Measurements from ENCODE around the gene GAMT.

Gene GAMT

DNA sequence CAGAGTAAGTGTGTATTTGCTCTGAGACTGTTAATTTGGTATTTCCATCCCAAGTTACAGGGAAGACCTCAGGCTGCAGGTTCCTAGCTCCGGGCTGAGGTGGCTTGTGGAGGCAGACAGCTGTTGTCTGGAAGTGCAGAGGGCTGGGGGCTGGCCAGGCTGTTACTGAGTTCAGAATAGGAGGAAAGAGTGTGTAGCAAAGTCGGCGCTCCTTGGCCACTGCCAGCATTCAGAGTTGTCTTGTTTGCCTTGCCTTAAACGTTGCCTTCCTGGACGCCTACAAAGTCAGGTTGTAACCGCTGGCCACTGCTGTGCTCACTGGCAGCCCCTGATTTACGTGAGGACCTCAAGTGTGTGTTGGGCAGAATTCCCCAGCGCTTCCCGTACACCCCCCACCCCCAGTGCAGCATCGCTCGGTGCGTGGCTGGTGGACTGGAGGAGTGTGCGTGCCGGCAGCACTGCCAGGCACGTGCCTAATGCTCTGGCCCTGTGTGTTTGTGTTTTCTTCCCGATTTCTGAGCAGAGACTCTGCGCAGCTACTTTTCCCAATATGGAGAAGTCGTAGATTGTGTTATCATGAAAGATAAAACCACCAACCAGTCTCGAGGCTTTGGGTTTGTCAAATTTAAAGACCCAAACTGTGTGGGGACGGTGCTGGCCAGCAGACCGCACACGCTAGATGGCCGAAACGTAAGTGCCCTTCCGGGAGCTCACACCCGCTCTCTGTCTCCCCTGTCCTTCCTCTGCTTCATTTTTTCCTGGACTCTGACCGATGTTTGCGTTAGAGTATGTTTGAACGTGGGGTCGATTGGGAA lies 16.5 kb upstream of the GAMT start:
- DNase-seq: no peak

DNA sequence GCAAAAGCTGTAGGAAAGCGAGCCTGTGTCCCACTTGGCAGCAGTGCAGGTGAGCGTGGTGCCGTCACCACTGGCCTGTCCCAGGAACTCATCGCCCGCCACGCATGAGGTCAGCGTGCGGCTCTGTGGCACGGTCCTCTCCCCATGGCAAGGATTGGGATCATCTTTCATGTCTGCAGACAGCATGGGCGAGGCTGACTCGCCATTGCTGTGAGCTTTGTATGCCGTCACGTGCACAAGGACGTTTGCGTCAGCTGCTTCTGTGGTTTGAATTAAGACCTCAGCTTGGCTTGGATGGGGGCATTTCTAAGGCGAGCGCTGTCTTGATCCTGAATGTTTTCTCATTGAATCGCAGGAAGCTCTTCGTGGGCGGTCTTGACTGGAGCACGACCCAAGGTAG lies 15.8 kb upstream of the GAMT start:
- DNase-seq: no peak

DNA sequence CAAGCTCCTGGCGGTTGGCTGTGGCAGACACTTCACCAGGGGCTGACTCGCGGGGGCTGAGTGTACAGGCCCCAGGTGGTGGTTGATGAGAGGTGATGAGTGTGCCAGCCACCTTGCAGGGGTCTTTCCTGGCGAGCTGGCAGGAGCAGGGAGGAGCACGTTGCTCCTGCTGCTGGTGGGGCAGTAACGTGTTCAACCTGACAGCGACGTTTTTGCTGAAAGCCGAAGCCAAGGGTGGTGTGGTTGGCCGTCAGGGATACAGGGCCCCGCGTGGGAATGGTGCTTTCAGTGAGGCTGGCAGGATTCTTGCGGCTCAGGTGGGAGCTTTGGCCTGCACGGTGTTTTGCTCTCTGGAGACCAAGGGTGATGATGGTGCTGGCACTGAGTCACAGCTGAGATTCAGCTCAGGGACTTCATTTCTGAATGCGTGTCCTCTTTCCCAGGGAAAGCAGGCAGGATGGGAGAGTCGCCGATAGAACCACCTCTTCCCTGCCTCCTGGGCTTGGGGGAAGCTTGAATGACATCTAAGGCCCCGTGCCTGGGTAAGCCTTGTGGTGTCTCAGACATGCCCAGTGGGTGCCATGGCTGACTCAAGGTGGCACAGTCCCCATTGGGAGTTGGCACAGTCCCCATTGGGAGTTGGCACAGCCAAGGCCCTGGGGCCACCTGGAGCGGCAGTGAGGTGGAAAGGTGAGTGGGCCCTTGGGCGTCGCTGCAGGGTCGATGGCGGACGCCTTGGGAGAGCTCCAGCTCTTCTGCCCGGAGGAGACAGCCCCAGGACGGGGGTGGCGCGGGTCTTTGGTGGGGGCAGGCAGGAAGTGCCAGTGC lies 14.9 kb upstream of the GAMT start:
- no peak for DNase-seq

DNA sequence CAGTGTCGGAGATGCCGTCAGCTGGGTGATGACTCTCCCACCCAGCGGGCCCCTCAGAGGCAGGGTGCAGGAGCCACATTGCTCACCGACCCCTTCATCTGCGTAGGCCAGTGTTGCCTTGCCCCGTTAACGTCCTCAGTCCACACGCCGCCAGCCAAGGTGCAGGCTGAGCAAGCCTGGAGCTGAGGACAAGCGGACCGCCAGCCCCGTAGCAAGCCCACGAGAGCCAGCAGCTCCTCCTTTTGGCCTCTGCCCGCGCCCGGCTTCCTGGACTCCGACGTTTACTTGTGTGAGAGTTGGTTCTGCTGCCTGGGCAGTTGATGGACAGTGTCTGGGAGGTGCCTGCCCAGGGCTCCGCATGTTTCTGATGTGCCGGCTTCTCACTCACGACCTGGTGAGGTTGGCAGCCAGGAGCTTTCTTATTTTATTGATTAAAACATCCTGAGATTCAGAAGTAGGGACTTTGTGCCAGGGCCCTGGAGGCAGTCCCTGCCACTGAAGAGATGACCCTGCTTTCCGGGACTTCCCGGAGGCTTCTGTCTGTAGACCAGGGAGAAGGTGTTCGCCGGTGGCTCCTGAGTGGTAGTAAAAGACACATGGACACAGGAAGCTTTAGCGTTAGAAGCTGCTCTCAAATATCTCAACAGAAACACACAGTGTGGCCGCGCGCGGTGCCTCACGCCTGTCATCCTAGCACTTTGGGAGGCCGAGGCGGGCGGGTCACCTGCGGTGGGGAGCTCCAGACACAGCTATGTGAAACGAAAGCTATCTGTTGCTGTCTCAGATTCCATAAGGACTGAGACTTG lies 11.9 kb upstream of the GAMT start:
- no peak for DNase-seq

DNA sequence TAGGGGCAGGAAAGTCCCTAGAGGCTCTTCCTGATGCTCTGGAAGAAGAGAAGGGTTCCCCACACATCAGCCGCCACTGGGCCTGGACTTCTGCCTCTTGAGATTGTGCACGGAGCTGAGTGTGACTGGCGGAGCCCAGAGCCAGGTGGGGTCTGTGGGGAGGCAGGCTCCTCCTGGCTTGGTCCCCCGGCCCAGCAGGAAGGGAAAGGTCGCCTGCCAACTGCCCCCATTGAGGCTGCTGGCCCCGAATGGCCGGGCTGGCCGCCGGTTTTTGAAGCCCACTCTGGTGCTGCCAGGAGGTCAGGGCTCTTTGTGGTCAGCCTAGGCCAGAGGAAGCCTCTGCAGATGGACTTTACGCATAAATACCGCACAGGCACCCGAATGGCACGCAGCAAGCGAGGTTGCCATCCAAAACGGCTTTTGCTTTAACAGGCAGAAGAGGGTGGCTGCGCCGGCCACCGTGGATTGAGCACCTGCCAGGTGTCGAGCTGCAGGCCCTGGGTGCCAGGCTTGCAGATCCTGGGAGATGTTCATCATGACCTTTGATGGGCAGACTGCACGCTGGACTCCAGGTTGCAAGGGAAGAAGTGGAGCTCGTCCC lies 11.1 kb upstream of the GAMT start:
- DNase-seq: no peak

DNA sequence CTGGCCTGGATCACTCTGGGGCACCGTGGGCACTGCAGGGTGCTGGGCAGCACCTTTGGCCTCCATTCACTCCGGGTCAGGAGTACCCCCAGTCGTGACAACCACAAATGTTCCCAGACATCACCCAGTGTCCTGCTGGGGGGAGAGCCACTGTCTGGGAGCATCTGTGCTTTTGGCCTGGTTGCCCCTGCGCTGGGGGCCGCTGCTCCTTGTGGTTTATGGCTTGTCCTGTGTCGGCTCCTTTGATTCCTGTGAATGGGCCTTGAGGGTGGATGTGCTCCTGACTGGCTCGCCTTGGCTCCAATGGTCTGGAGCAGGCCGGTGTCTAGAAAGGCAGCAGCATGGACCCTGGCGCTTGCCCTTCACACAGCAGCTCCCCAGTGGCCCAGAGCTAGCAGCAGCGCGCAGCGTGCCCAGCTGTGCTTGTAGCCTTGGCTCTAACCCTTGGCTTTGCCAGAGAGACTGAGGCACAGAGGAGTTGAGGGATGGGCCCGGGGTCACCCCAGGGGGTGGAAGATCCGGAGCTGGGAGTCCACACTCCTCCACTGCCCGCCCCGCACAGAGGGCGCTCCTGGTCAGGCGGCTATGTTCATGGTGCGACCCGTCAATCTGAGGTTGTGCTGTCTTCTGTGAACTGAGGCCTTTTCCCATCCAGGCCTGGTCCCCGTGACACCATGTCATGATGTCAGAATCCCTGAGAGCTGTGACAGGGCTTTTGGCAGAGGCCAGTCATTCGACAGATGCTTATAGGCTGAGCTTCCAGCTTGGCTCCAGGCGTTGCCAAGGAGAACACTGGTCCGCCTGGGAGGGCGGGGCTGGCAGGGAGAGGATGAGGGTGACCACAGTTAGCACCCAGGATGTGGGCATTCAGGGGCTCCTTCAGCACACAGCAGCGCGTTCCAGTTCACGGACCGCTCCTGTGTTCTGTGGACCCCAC lies 10.2 kb upstream of the GAMT start:
- DNase-seq: peak; percentile 49

DNA sequence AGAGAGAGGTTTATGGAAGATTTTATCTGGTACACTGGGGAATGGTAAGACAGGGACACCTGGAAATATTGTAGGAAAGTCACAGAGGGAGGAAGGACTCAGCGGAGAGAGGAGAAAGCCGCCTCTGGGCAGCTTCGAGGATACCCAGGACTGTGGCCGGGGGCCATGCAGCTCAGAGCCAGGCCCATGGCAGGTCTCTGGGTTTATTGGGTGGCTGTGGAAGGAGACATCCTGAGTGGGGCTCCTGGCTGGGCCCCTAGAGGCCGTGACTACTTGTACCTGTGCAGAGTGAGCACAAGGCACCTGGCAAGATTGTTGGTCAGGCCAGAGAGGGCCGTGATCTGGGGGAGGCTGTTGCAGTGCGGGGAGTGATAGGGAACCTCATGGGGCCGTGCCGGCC lies 9.4 kb upstream of the GAMT start:
- no peak for DNase-seq

DNA sequence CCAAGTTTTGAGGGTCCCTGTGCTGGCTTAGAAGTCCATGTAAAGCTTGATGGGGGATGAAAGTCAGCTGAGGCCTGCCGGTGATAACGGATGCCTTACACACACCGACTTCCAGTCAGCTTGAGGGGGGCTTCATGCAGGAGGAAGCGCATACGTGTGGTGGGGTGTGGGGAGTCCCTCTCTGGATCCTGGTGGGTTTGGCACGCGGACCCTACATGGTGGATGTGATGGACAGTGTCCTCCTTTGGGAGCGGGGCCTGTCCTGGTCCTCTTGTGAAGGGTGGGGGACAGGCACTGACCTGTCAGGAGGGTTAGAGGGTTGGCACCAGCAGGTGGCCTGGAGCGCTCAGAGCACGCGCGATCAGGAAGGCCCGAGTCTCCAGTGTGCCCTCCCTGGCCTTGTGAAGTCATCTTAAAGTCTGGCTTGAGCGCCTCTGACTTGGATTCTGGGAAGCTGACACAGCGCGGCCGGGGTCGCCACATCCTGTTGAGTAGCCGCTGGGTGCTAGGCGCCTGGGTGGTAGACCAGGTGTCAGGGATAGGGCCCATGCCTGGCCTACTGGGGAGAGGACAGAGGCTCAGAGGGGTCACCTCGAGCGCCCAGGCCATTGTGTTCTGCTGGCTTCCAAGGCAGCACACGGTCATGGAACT lies 8.9 kb upstream of the GAMT start:
- no peak for DNase-seq

DNA sequence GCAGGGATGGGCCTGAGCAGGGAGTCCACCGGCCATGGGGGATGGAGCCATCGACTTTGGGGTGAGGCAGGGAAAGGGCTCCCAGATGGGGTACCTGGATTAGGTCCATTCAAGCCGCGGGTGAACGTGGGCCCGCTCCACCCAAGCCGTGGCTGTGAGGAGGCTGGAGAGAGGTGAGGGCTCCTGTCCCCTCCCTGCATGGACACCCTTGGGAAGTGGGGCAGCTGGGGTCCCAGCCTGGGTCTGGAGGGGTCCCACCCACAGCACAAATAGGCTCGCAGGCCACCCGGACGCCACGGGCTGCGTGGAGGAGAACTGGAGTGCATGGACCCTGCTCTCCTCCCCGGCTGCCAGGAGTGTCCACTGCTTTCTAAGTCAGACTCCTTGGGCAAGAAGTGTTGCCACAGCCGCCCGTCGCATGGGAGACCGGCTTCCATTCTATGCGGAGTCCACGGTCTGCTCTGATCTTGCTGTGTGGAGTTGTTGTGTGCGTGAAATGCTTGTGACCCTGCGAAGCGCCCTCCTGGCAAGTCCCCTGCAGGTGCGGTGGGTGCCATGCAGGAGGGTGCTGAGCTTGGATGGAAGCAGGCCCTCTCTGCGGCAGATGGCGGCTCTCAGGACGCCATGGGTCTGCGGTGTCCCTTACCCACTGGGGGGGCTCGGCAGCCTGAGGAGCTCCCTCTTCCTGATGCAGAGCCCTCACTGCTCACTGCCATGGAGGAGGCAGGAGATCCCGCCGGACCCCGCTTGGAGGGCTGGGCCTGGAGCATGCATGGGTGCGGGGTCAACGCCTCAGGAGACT lies 8.1 kb upstream of the GAMT start:
- no peak for DNase-seq

DNA sequence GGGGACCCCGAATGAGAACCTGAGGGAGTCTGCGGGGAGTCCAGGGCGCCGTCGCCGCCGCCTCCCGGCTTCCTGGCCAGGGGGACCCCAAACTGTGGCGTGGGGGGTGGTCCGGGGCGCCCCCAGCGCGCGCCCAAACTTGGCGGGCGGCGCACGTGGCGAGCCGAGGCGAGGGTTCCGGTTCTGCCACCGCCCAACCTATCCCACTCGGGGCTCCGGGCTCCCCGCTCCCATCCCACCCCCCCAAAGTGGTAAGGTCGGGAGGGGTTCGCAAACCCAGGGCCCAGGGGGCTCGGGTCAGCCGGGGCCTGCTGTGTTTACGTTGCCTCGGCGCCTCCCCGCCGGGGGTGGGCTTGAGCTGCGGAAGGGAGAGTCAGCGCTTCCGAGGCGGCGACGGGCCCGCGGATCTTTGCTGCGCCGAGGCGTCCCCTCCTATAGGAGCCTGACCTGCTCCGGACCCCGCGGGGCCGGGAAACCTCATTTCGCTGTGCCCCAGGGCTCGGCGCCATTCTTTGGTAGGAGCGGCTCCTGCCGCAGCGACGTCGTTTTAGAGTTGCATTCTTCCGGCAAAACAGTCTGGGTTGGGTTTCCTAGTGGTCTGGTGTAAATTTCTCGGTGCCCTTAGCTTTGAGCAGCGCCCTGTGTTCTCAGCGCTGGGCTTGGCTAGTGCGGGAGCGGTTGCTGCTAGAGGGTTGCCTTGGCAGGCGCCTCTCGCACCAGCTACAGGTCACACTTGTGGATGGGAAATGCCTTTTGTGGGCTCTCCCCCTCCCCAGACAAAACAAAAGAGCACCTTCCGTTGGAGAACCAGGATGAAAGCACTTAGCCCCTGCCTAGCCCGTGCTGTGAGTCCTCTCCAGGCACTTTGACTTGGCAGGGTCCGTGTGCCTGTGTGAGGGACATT lies 7.2 kb upstream of the GAMT start:
- peak; percentile 72 for DNase-seq

DNA sequence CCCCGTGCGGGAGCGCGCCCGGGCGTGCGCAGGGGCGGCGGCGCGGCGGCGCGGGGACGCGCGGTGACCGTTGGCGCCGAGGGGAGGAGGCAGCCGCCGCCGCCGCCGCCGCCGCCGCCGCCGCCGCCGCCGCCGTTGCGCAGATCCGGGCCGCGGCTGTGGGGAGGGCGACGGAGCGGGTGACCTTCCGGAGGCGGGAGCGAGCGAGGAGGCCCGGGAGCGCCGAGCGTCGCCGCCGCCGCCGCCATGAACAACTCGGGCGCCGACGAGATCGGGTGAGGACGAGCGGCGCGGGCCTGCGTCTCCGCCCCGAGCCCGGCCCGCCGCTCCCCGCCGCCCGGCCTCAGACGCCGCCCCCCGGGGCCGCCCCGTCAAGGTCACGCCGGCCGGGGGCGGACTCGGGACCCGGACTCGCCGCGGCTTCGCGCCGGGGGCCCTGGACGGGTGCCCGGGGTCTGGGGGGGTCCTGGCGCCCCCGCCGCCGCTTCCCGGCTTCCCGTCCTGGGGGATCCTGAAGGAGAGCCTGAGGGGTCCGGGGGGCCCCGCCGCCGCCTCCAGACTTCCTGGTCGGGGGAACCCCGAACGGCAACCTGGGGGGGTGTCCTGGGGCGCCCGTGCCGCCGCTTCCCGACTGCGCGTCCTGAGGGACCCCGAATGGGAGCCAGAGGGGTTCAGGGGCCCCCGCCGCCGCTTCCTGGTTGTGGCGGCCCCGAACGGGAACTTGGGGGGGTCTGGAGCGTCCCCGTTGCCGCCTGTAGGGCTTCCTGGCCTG lies 6.4 kb upstream of the GAMT start, which contains the start of gene DAZAP1:
TSS of gene DAZAP1 (plus strand) at position 59 of the 772 bp plus-strand sequence. CDS start at position 247, 188 bp downstream.
- peak; percentile 38 for DNase-seq

DNA sequence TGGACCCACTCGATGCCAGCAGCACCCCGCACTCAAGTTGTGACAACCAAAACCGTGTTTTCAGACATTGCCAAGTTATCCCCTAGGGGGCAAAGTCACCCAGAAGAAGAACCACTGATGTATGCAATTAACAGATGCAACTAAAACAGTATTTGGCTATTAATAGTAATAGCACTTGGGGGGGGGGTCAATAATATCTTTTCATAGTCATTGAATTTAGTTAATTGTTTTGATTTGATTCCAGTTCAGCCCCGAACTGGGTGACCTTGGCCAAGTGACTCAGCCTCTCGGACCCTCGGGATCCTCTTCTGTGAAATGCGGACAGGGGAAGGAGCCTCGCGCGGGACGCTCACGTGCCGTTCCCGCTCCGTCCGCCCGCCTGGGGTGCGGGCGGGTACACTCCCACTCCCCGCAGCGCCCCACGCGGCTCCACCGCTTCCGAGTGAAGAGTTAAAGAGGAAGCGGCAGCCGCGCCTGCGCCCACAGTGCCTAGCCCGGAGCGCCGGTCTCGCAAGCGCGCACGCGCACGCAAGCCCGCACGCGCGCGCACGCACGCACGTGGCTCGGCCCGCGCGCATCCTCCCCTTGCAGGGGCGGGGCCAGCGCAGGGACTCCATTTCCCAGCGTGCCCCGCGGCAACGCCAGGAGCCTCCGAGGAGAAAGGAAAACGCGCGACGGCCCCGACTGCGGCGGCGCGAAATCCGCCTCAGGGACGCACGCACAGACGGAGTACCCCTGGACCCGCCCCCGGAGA lies 5.6 kb upstream of the GAMT start:
- DNase-seq: peak; percentile 100

DNA sequence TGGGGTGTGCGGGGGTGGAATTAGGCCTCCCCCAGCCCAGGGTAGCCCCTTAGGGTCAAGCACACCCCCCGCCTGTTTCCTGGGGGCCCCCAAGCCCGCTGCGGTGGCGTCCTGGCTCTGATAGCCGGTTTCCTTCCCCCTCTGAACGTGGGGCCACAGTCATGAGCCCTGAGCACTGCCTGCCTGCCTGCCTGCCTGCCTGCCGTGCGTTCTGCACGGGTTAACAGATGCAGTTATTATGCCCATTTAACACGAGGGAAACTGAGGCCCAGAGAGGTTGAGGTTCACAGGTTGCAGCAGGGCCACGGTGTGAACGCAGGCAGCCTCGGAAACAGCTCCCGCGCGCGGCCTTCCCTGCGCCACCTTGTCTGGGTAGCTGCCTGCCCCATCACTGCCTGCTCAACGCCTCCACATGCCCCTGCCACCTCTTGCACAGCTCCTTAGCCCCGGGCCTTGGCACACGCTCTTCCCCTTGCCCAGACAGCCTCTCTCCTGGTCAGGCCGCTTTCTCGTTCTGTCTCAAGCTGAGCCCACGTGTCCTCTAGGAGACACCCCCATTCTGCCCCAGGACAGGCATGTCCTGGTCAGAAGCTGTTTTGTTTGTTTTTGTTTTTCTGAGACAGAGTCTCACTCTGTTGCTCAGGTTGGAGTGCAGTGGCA lies 1.2 kb upstream of the GAMT start:
- DNase-seq: no peak

DNA sequence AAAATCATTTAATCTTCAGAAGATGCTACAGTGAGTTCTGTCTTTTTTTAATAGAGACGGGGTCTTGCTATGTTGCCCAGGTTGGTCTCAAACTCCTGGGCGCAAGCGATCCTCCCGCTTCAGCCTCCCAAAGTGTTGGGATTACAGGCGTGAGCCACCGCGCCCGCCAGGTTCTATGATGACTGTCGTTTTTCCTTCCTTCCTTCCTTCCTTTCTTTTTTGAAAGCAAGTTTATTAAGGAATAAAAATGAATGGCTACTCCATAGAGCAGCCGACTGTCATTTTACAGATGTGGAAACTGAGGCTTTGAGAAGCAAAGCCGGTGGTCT lies 511 bp upstream of the GAMT start:
- DNase-seq: no peak

DNA sequence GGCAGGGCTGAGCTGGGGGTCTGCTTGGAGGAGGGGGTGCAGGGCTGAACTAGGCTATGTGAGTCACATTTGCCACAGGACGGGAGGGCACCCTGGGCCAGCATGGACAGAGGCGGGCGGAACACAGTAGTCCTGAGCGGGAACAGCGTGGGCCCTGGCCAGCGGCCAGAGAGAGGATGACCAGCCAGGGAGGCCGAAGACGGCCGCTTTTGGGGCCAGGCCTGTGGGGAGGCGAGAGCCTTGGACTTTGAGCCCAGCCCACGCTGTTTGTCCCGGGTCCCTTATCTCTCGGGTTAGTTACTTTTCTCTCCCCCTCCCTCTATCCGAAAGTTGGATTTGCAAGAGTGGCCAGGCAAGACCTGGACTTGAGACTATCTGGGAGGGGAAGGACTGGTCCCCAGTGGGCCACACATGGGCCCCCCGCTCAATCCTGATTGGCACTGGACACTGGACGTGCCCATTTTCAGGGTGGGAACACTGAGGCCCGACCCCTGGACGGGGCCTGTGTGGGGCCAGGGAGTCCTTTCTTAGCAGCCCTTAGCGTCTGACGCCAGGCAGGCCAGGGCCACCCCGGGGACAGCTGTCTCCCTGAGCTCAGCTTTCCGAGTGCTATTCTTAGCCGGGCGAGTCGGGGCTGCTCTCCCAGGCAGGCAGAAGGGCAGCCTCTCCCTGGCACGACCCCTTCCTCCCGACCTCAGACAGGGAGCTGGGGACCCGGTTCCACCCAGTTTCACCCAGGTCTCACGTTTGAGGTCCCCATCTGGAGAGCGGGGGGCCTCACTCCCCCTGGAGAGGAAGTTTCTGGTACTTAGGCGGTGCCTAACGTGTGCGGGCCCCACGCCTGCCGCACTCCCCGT lies 833 bp downstream of the GAMT start:
- no peak for DNase-seq

DNA sequence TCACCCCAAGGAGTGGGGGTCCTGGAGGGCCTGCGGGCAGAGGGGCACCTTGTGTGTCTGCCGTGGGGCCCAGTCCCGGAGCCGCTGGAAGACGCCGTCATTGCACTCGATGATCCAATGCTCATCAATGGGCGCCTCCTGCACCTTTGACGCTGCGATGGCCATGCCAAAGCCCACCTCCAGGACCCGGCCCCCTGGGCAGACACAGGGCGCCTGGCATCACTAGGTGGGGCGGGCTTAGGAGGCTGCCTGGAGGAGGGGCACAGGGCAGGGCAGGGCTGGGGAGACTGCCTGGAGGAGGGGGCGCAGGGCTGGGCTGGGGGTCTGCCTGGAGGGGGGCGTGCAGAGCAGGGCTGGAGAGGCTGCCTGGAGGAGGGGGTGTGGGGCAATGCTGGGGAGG lies 1.6 kb downstream of the GAMT start:
- DNase-seq: no peak
